Nephron (organoid): ENCODE measurements around the gene SEC14L2.
"Not testable (repeated sequence)": the region's sequence is repeated elsewhere in the genome, so short reads cannot be mapped to it uniquely, and the experiment has no call there.

ENCODE experiments used
- H3K27ac Mint-ChIP-seq, 3 experiments: 2 replicates each; pipeline ENCODE4 v1.8.0; 2020; ENCODE audit warnings: mixed read lengths in 3 of 3, mild to moderate bottlenecking in 2 of 3, moderate library complexity in 1 of 3
- H3K27me3 Mint-ChIP-seq: 2 replicates; pipeline ENCODE4 v1.8.0; 2021; ENCODE audit warnings: low read depth, mild to moderate bottlenecking, moderate library complexity, mixed read lengths
- H3K36me3 Mint-ChIP-seq: 2 replicates; pipeline ENCODE4 v1.8.0; 2020; ENCODE audit warnings: low read depth, mixed read lengths
- H3K4me1 Mint-ChIP-seq: 2 replicates; pipeline ENCODE4 v1.8.0; 2020; ENCODE audit warnings: mixed read lengths
- H3K4me3 Mint-ChIP-seq, 3 experiments: 2 replicates each; pipeline ENCODE4 v1.8.0; 2020; ENCODE audit warnings: mild to moderate bottlenecking in 3 of 3, mixed read lengths in 3 of 3, moderate library complexity in 2 of 3
- H3K9me3 Mint-ChIP-seq: 2 replicates; pipeline ENCODE4 v1.8.0; 2020; ENCODE audit warnings: mixed read lengths
- TF ChIP-seq, protein P1 (sequence below), 3 experiments: fragments of 200-600 bp; sonication (generic); IDR thresholded peaks; one replicate each; pipeline ENCODE4 v1.5.0; 2021; ENCODE audit warnings: antibody characterized with exemption in 3 of 3; ENCODE audit not compliant: unreplicated experiment in 3 of 3

Gene SEC14L2

DNA sequence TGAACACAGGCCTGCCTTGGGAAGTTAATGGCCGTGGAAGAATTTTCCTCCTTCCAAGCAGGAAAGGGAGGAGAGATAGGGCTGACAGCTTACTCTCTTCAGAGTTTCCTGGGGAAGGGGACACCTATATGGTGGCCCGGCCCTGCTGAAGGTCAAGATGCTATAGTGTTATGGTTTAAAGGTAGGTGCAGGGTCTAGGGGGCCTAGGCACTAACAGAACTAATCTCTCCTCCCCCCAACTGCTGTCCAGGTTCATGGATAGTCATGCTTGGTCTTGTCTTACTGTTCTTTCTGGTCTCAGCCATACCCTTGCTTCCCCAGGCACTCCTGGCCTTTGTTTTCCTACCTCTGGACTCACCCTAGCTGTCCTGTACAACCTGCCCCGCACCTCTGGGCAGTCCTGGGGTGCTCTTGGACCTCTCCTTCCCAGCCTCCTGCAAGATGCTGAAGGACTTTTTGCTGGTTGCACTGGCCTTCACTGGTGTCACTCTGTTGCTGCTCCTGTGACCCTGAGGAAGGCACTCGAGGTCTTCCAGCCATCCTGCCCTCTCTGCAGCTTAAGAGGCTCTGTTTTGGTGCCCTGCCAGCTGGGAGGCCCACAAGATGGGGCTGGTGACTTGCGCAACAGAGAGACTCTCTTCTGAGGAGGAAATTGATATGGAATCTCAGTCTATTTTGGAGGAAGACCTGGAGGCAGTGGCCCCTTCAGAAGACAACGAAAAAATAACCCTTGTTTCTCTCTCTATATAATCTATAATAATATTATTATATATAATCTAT is 57.1 kb downstream of the SEC14L2 start:
- Mint-ChIP-seq H3K4me1 (no peaks in the 10 kb centered on the region), H3K36me3 (no peaks in the 10 kb centered on the region), H3K4me3 (no peak overlapping the region), H3K9me3 (no peaks in the 10 kb centered on the region), H3K27me3 (peaks cover 8% of the 10 kb centered on the region), H3K27ac (no peak overlapping the region)
- TF ChIP-seq, protein P1, sequence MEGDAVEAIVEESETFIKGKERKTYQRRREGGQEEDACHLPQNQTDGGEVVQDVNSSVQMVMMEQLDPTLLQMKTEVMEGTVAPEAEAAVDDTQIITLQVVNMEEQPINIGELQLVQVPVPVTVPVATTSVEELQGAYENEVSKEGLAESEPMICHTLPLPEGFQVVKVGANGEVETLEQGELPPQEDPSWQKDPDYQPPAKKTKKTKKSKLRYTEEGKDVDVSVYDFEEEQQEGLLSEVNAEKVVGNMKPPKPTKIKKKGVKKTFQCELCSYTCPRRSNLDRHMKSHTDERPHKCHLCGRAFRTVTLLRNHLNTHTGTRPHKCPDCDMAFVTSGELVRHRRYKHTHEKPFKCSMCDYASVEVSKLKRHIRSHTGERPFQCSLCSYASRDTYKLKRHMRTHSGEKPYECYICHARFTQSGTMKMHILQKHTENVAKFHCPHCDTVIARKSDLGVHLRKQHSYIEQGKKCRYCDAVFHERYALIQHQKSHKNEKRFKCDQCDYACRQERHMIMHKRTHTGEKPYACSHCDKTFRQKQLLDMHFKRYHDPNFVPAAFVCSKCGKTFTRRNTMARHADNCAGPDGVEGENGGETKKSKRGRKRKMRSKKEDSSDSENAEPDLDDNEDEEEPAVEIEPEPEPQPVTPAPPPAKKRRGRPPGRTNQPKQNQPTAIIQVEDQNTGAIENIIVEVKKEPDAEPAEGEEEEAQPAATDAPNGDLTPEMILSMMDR (IDR thresholded peaks at IDR 0.05; ENCODE audit: unreplicated experiment in 3 of 3) = no peak

- Mint-ChIP-seq H3K27me3 (peaks cover 15% of the 10 kb centered on the region), H3K36me3 (no peaks in the 10 kb centered on the region), H3K9me3 (no peaks in the 10 kb centered on the region), H3K27ac (no peak overlapping the region), H3K4me1 (no peaks in the 10 kb centered on the region), H3K4me3 (no peak overlapping the region)
- TF ChIP-seq, protein P1 (IDR thresholded peaks at IDR 0.05; ENCODE audit: unreplicated experiment in 3 of 3) = no peak
Observed at GRCh38 chr22:30455075-30455840, 58.4 kb downstream of the SEC14L2 start.

DNA sequence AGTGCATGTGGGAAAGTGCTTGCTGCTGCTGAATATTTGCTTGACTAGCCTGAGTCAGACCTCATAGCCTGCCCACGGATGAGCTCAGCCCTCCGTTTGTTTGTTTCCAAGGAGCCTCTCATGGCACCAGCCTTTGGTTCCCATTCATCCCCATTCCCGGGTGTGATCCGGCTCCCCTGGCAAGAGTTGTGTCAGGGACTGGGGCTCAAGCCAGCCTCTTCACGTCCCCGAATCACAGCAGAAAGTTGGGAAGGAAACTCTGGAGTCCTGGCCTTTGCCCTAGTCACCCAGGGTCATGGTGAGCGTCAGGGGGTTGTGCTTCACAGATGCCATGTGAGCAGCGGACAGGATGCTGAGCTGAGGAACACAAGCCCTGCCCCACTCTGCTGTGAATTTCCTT is 61.2 kb downstream of the SEC14L2 start:
- no peak overlapping the region for H3K27ac Mint-ChIP-seq
- H3K27me3 Mint-ChIP-seq = peaks cover 15% of the 10 kb centered on the region
- TF ChIP-seq, protein P1 (IDR thresholded peaks at IDR 0.05; ENCODE audit: unreplicated experiment in 3 of 3) = no peak
- H3K9me3 Mint-ChIP-seq = no peaks in the 10 kb centered on the region
- H3K36me3 Mint-ChIP-seq = no peaks in the 10 kb centered on the region
- no peaks in the 10 kb centered on the region for H3K4me1 Mint-ChIP-seq
- no peak overlapping the region for H3K4me3 Mint-ChIP-seq

DNA sequence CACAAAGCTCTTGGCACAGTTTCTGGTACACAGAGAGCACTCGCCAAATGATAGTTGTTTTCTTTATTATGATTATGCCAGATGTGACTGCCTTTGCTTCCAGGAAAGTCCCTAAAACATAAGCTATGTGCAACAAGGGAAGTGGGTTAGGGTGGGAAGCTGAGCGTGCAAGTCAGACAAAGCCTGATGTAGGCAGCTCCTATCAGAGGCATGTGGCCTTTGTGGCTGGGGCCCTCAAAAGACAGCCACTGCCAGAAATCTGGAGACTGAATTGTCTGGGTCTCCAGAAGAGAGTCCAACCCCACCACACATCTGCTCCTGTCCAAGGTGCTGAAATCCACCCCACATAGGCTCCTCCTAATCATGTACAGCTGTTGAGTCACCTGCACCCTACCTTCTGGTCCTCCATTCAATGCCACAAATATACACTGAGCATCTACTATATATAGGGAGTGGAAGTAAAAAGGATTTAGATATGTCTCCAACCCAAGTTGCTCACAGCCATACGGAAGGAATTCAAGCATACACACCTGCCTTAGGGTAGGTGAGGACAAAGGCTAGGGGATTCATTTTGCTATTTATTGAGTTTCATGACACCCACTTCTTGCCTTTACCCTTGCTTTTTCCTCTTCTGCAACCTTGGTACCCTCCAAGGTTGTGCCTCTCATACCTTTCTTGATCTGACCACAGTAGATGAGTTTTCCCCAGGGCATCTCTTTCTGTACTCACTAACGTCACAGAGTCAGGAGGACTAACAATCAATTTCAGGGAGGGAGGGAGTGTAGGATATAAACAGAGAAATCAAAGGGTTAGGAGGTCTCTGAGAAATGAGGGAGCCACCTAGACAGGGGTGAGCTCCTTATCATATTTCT is 62.6 kb downstream of the SEC14L2 start:
- TF ChIP-seq, protein P1 (IDR thresholded peaks at IDR 0.05; ENCODE audit: unreplicated experiment in 3 of 3) = no peak
- H3K27me3 Mint-ChIP-seq = peaks cover 13% of the 10 kb centered on the region
- H3K4me1 Mint-ChIP-seq = no peaks in the 10 kb centered on the region
- no peaks in the 10 kb centered on the region for H3K36me3 Mint-ChIP-seq
- no peaks in the 10 kb centered on the region for H3K9me3 Mint-ChIP-seq
- no peak overlapping the region for H3K27ac Mint-ChIP-seq
- H3K4me3 Mint-ChIP-seq = no peak overlapping the region

GRCh38 chr22:30460147-30460546 is 63.3 kb downstream of the SEC14L2 start:
- TF ChIP-seq, protein P1 (IDR thresholded peaks at IDR 0.05; ENCODE audit: unreplicated experiment in 3 of 3) = no peak
- H3K27me3 Mint-ChIP-seq = peaks cover 16% of the 10 kb centered on the region
- H3K9me3 Mint-ChIP-seq = no peaks in the 10 kb centered on the region
- H3K36me3 Mint-ChIP-seq = no peaks in the 10 kb centered on the region
- H3K4me1 Mint-ChIP-seq = no peaks in the 10 kb centered on the region
- no peak overlapping the region for H3K27ac Mint-ChIP-seq
- H3K4me3 Mint-ChIP-seq = no peak overlapping the region

DNA sequence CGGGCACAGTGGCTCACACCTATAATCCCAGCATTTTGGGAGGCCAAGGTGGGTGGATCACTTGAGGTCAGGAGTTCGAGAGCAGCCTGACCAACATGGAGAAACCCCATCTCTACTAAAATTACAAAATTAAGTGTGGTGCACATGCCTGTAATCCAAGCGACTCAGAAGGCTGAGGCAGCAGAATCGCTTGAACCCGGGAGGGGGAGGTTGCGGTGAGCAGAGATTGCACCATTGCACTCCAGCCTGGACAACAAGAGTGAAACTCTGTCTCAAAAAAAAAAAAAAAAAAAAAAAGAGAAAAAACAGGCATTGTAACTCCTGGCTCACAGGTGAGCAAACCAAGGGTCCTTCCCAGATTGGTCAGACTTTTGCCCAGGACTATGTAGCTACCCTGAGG is 63.7 kb downstream of the SEC14L2 start:
- not testable (repeated sequence) for H3K9me3 Mint-ChIP-seq, H3K36me3 Mint-ChIP-seq, H3K4me1 Mint-ChIP-seq, H3K4me3 Mint-ChIP-seq, H3K27ac Mint-ChIP-seq
- peaks cover 20% of the 10 kb centered on the region for H3K27me3 Mint-ChIP-seq
